OCI-LY7 (cell line): ENCODE measurements around the gene XRCC6. TPM values are rescaled to one million over a fixed set of nuclear protein-coding genes. Genes with fewer than 3 reads are reported as not detected.

Experiments
- BruUV-seq: library from RNA; stranded (reverse); fragments of 400-500 nt; replicated peaks from 2 replicates; lab custom pipeline; 2021; lab: Mats Ljungman, UMichigan
- CTCF ChIA-PET: fragments of 300-600 bp; sonication (Branson Sonifier 250); formaldehyde crosslinking; loops from one replicate; lab custom pipeline; 2022; ENCODE audit warnings: antibody characterized with exemption; ENCODE audit not compliant: unreplicated experiment; lab: Charles Lee
- POLR2A ChIA-PET: fragments of 300-600 bp; sonication (Branson Sonifier 250); formaldehyde crosslinking; loops from one replicate; lab custom pipeline; 2022; ENCODE audit warnings: antibody characterized with exemption; lab: Charles Lee
- DNase-seq: peaks from one replicate; pipeline ENCODE4 v3.0.0-alpha.2; 2015; ENCODE audit warnings: low spot score
- H2AFZ ChIP-seq: fragments of 200-600 bp; sonication (generic), shearing (Covaris generic); 2 replicates; pipeline ENCODE4 v1.6.1; 2014; ENCODE audit warnings: mild to moderate bottlenecking, antibody characterized with exemption, low read length, moderate library complexity
- H3K27ac ChIP-seq: fragments of 200-600 bp; sonication (generic); 2 replicates; pipeline ENCODE4 v1.5.1; 2014; ENCODE audit warnings: mixed run types, low read depth, mild to moderate bottlenecking, moderate library complexity, low read length, inconsistent platforms; ENCODE audit not compliant: poor library complexity, severe bottlenecking
- H3K36me3 ChIP-seq: fragments of 200-600 bp; sonication (generic); 2 replicates; pipeline ENCODE4 v1.6.1; 2014; ENCODE audit warnings: mild to moderate bottlenecking, antibody characterized with exemption, low read length, moderate library complexity, mixed read lengths; ENCODE audit not compliant: insufficient read depth
- H3K4me1 ChIP-seq: fragments of 200-600 bp; sonication (generic); 2 replicates; pipeline ENCODE4 v1.5.1; 2014; ENCODE audit warnings: mild to moderate bottlenecking, low read length; ENCODE audit not compliant: insufficient read depth, poor library complexity, severe bottlenecking
- H3K4me2 ChIP-seq: fragments of 200-600 bp; sonication (generic); 2 replicates; pipeline ENCODE4 v1.6.1; 2014; ENCODE audit warnings: mild to moderate bottlenecking, low read length
- H3K4me3 ChIP-seq: fragments of 200-600 bp; sonication (generic); 2 replicates; pipeline ENCODE4 v1.5.1; 2014; ENCODE audit warnings: mild to moderate bottlenecking, low read depth, low read length; ENCODE audit not compliant: poor library complexity, severe bottlenecking
- H3K79me2 ChIP-seq: fragments of 200-600 bp; sonication (generic); 2 replicates; pipeline ENCODE4 v1.6.1; 2016; ENCODE audit warnings: low read depth, mild to moderate bottlenecking, low read length, moderate library complexity, mixed read lengths; ENCODE audit not compliant: insufficient read depth
- H3K9me2 ChIP-seq: fragments of 200-600 bp; sonication (generic); 2 replicates; pipeline ENCODE4 v1.6.1; 2016; ENCODE audit warnings: mild to moderate bottlenecking, low read length, mixed read lengths; ENCODE audit not compliant: insufficient read depth
- H3K9me3 ChIP-seq: fragments of 200-600 bp; sonication (generic); 2 replicates; pipeline ENCODE4 v1.6.1; 2014; ENCODE audit warnings: mild to moderate bottlenecking, mixed run types, low read length, mixed read lengths
- H4K20me1 ChIP-seq: fragments of 200-600 bp; sonication (generic); 2 replicates; pipeline ENCODE4 v1.6.1; 2014; ENCODE audit warnings: mild to moderate bottlenecking, antibody characterized with exemption, low read length, moderate library complexity, mixed read lengths; ENCODE audit not compliant: insufficient read depth
- EZH2phosphoT487 ChIP-seq: fragments of 200-600 bp; sonication (generic); IDR thresholded peaks from 2 replicates; pipeline ENCODE4 v1.6.1; 2018; ENCODE audit warnings: low read depth, borderline replicate concordance, mild to moderate bottlenecking, mixed run types, antibody characterized with exemption, low read length, moderate library complexity, mixed read lengths
- intact Hi-C: fragments of 100-400 bp; cut with micrococcal nuclease; formaldehyde crosslinking; loops from one replicate; pipeline ENCODE4 v1.10.0; 2022; ENCODE audit not compliant: unreplicated experiment
- total RNA-seq, 2 experiments: library from RNA; depleted of rRNA in 1 of 2; stranded (reverse); fragments of >200 nt in 1 of 2; shearing (Covaris generic) in 1 of 2; gene quantifications; 2 replicates each; pipeline ENCODE4 v1.2.3, GENCODE V29; 2014 to 2022
- TF ChIP-seq, protein P1 (sequence below): fragments of 200-600 bp; sonication (generic); conservative IDR thresholded peaks from 2 replicates; pipeline ENCODE4 v1.5.1; 2014; ENCODE audit warnings: mild to moderate bottlenecking, antibody characterized with exemption, low read length, moderate library complexity, mixed read lengths

XRCC6 gene
- total RNA-seq, 2 experiments from 2014 or later, result 378 to 426 TPM

GRCh38 chr22:41657709-41658108, 36.6 kb downstream of the XRCC6 start:
- intact Hi-C loops, result no loop called here
- no peak for DNase-seq
- no peaks in the 10 kb centered on the region for H3K4me1 ChIP-seq
- H2AFZ ChIP-seq, result no peak overlapping the region
- no peaks in the 10 kb centered on the region for H3K9me3 ChIP-seq
- BruUV-seq, result no TSS peak
- CTCF ChIA-PET, result no interaction called here
- H3K9me2 ChIP-seq, result no peaks in the 10 kb centered on the region
- no peak for TF ChIP-seq EZH2phosphoT487
- TF ChIP-seq, protein P1, sequence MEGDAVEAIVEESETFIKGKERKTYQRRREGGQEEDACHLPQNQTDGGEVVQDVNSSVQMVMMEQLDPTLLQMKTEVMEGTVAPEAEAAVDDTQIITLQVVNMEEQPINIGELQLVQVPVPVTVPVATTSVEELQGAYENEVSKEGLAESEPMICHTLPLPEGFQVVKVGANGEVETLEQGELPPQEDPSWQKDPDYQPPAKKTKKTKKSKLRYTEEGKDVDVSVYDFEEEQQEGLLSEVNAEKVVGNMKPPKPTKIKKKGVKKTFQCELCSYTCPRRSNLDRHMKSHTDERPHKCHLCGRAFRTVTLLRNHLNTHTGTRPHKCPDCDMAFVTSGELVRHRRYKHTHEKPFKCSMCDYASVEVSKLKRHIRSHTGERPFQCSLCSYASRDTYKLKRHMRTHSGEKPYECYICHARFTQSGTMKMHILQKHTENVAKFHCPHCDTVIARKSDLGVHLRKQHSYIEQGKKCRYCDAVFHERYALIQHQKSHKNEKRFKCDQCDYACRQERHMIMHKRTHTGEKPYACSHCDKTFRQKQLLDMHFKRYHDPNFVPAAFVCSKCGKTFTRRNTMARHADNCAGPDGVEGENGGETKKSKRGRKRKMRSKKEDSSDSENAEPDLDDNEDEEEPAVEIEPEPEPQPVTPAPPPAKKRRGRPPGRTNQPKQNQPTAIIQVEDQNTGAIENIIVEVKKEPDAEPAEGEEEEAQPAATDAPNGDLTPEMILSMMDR, result no peak
- POLR2A ChIA-PET, result no interaction called here
- H3K79me2 ChIP-seq, result peaks cover 3% of the 10 kb centered on the region; the same call in 1 of the 2 replicates
- no peak overlapping the region for H3K4me3 ChIP-seq
- H3K4me2 ChIP-seq, result no peak overlapping the region
- H3K36me3 ChIP-seq, result peaks cover 99% of the 10 kb centered on the region
- 0 out of 2 replicates have a peak, but pooled peaks cover 4% of the 10 kb centered on the region for H4K20me1 ChIP-seq
- H3K27ac ChIP-seq, result no peak overlapping the region

DNA sequence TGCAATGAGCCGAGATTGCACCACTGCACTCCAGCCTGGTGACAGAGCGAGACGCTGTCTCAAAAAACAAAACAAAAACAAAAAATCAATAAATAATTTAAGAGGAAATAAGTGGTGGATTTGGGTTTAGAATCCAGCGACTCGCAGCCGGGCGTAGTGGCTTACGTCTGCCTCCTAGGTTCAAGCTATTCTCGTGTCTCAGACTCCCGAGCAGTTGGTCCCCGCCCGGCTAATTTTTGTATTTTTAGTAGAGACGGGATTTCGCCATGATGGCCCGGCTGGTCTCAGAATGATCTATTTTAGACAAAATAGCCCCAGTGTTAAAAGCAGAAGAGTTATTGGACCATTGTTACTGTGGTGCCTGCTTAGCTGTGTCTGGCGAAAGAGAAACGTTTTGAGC, 37.8 kb downstream of the XRCC6 start:
- H3K36me3 ChIP-seq, result peaks cover 99% of the 10 kb centered on the region
- ChIA-PET CTCF (no interaction called here), POLR2A (no interaction called here)
- BruUV-seq, result no TSS peak
- H3K27ac ChIP-seq, result no peak overlapping the region
- H3K4me1 ChIP-seq, result no peaks in the 10 kb centered on the region
- peaks cover 3% of the 10 kb centered on the region; the same call in 1 of the 2 replicates for H3K79me2 ChIP-seq
- no peak overlapping the region for H3K4me3 ChIP-seq
- TF ChIP-seq, protein P1, result no peak
- TF ChIP-seq EZH2phosphoT487, result no peak
- no peaks in the 10 kb centered on the region for H3K9me2 ChIP-seq
- DNase-seq, result no peak
- H4K20me1 ChIP-seq, result 0 out of 2 replicates have a peak, but pooled peaks cover 4% of the 10 kb centered on the region
- intact Hi-C loops, result no loop called here
- H2AFZ ChIP-seq, result no peak overlapping the region
- no peak overlapping the region for H3K4me2 ChIP-seq
- H3K9me3 ChIP-seq, result no peaks in the 10 kb centered on the region

GRCh38 chr22:41659941-41660340, 38.8 kb downstream of the XRCC6 start:
- TF ChIP-seq, protein P1, result no peak
- TF ChIP-seq EZH2phosphoT487, result no peak
- Histone ChIP-seq H4K20me1 (no peaks in the 10 kb centered on the region), H3K4me2 (no peak overlapping the region), H3K79me2 (peaks cover 2% of the 10 kb centered on the region; the same call in 1 of the 2 replicates), H3K4me3 (no peak overlapping the region), H3K4me1 (no peaks in the 10 kb centered on the region), H3K9me3 (no peaks in the 10 kb centered on the region), H3K27ac (no peak overlapping the region), H2AFZ (no peak overlapping the region), H3K9me2 (no peaks in the 10 kb centered on the region), H3K36me3 (peaks cover 99% of the 10 kb centered on the region)
- CTCF ChIA-PET, result interaction anchor here (1.0 kb wide), 1 partner anchor 70 kb away, joined by 5 read pairs; the partner anchor contains the start of gene PMM1
- no TSS peak for BruUV-seq
- intact Hi-C loops, result no loop called here
- DNase-seq, result no peak
- POLR2A ChIA-PET, result interaction anchor here (0.6 to 1.1 kb wide), 3 partner anchors 26 to 1013 kb away, joined by 3 to 7 read pairs (median 3); no protein-coding TSS in a partner anchor
